ENCODE results near the gene EML1. TPM values are rescaled to one million over a fixed set of nuclear protein-coding genes. Genes with fewer than 3 reads are reported as not detected.
A peak's percentile ranks its signal among the peaks of the same experiment; 100 is the strongest.

The EML1 gene
- total RNA-seq, 2 experiments from 2014 or later, result 0.91 to 1.2 TPM

DNA sequence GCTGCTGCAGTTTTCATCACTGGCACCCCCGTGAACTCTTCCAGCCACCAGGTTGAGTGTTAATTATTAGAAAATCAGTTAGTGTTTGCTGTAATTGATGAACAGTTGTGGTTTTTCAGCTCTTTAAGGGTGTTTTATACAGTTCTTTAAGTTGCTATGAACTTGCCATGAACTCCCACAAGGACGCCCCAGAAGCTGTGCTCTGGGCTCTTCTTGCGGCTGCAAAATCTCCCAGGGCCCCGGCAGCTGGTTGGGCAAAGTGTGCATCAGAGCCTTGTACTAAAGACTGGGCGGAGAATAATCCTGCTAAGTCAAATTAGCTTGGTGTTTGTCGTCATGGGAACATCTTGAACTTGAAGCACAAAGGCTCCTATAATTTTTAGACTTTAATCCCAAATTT is 82.2 kb downstream of the EML1 start:
- Mint-ChIP-seq H3K4me3 (no peak overlapping the region), H3K27me3 (ENCODE audit: low read depth) (peaks cover 15% of the 10 kb centered on the region), H3K9me3 (no peaks in the 10 kb centered on the region), H3K27ac (no peak overlapping the region), H3K4me1 (ENCODE audit: low read depth) (no peaks in the 10 kb centered on the region), H3K36me3 (ENCODE audit: low read depth) (no peaks in the 10 kb centered on the region)
- no peak for DNase-seq
- intact Hi-C loops (cut with micrococcal nuclease), result no loop called here
- CTCF ChIA-PET, result interaction anchor here (0.6 to 2.4 kb wide), 3 partner anchors 11 to 1854 kb away, joined by 3 to 10 read pairs (median 5); no protein-coding TSS in a partner anchor

- no peak overlapping the region for H3K27ac Mint-ChIP-seq
- no peaks in the 10 kb centered on the region for H3K36me3 Mint-ChIP-seq (ENCODE audit: low read depth)
- H3K4me1 Mint-ChIP-seq (ENCODE audit: low read depth), result no peaks in the 10 kb centered on the region
- intact Hi-C loops (cut with micrococcal nuclease), result no loop called here
- DNase-seq, result no peak
- CTCF ChIA-PET, result interaction anchor here (0.6 to 2.4 kb wide), 3 partner anchors 11 to 1854 kb away, joined by 3 to 10 read pairs (median 5); no protein-coding TSS in a partner anchor
- peaks cover 19% of the 10 kb centered on the region for H3K27me3 Mint-ChIP-seq (ENCODE audit: low read depth)
- H3K9me3 Mint-ChIP-seq, result no peaks in the 10 kb centered on the region
- H3K4me3 Mint-ChIP-seq, result no peak overlapping the region
These were observed 82.6 kb downstream of the EML1 start for GRCh38 chr14:99875836-99876235.

GRCh38 chr14:99876406-99876805 is 83.2 kb downstream of the EML1 start:
- no peak for DNase-seq
- no peak overlapping the region for H3K4me3 Mint-ChIP-seq
- H3K9me3 Mint-ChIP-seq, result no peaks in the 10 kb centered on the region
- no peak overlapping the region for H3K27ac Mint-ChIP-seq
- H3K27me3 Mint-ChIP-seq (ENCODE audit: low read depth), result peaks cover 19% of the 10 kb centered on the region
- intact Hi-C loops (cut with micrococcal nuclease), result no loop called here
- CTCF ChIA-PET, result interaction anchor here (1.4 to 2.4 kb wide), 2 partner anchors 10 to 193 kb away, joined by 3 to 10 read pairs; no protein-coding TSS in a partner anchor
- no peaks in the 10 kb centered on the region for H3K36me3 Mint-ChIP-seq (ENCODE audit: low read depth)
- no peaks in the 10 kb centered on the region for H3K4me1 Mint-ChIP-seq (ENCODE audit: low read depth)

- no peak for DNase-seq
- Mint-ChIP-seq H3K36me3 (ENCODE audit: low read depth) (no peaks in the 10 kb centered on the region), H3K4me1 (ENCODE audit: low read depth) (no peaks in the 10 kb centered on the region), H3K27me3 (ENCODE audit: low read depth) (peaks cover 19% of the 10 kb centered on the region), H3K27ac (no peak overlapping the region), H3K4me3 (no peak overlapping the region), H3K9me3 (no peaks in the 10 kb centered on the region)
- intact Hi-C loops (cut with micrococcal nuclease), result no loop called here
- CTCF ChIA-PET, result interaction anchor here (0.5 to 1.4 kb wide), 2 partner anchors 10 to 68 kb away, joined by 3 to 4 read pairs; no protein-coding TSS in a partner anchor
These were observed 85.3 kb downstream of the EML1 start for GRCh38 chr14:99878563-99878962.

DNA sequence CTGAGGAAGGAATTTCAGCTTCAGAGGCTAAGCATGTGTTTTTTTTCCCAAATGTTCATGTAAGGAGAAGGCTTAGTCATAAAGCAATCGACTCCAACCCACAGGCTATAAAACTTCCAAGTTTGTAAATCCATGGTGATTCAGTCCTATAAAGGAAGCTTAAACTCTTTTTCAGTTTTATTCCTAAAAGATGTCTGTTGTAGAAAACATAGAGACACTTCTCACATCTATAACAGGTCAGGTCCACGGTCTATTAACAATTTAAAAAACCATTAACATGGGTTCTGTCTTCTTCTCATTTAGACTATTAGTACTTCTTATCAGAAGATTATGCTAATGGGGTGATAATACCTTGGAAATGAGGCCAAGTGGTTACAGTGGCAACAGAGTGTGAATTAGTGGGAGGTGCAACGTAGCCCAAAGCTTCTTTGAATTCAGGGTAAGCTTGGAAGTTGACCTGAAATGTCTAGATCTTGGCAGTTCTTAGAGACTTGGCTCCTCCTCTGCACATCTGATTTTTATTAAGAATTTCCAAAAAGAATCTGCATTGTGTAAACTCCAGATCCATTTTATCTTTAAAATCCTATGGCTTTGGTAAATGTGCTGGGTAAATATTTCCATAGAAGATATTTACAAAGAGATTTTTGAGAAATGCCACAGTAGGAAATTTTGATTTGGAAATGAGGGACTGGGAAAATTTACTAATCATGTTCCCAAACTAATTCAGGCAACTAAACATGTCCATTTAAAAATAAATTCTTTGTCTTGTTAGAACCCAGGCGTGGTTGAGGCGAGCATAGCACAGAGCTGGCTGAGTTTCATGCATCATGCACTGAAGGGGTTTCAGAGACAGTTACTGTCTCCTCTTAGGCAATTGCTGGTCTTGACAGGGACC is 86.4 kb downstream of the EML1 start:
- no peak for DNase-seq
- CTCF ChIA-PET, result interaction anchor here (0.6 to 1.4 kb wide), 5 partner anchors 9 to 199 kb away, joined by 3 to 4 read pairs (median 3); no protein-coding TSS in a partner anchor
- Mint-ChIP-seq H3K27me3 (ENCODE audit: low read depth) (peaks cover 18% of the 10 kb centered on the region), H3K27ac (no peak overlapping the region), H3K9me3 (no peaks in the 10 kb centered on the region), H3K4me1 (ENCODE audit: low read depth) (no peaks in the 10 kb centered on the region), H3K36me3 (ENCODE audit: low read depth) (no peaks in the 10 kb centered on the region), H3K4me3 (no peak overlapping the region)
- intact Hi-C loops (cut with micrococcal nuclease), result no loop called here

DNA sequence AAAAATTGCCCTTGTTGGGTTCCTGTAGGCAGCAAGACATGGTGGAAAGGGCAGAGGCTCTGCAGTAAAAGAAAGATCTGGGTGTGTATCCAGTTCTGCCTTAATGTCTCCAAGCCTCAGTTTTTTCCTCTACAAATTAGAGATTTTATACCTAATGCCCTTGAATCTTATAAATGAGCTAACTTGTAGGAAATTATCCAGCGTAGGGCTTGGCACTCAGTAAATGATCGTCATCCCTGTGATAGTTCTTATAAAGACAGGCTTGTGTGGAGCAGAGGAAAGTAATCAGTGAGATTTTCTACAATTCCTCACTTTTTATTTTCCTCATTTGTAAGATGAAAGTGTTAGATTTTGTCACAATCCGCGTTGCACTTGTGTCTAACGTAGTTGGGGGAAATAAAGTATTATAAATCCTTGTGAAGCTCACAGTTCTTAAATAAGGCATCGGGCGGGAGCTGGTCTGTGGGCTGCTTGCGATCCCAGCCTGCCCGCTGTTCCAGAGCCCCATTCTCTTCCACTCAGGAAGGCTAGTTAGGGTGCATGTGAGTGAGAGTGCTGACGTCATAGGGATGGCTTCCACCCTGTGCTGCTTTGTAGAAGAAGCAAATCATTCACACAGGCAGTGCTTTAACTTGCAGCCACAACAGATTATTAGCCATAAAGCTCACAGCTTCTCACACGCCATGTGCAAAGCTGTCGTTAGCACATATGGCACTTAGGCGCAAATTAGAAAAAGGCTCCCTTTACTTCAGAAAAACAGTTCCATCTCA is 87.6 kb downstream of the EML1 start:
- Mint-ChIP-seq H3K9me3 (no peaks in the 10 kb centered on the region), H3K36me3 (ENCODE audit: low read depth) (no peaks in the 10 kb centered on the region), H3K27ac (no peak overlapping the region), H3K4me1 (ENCODE audit: low read depth) (no peaks in the 10 kb centered on the region), H3K4me3 (no peak overlapping the region), H3K27me3 (ENCODE audit: low read depth) (peaks cover 16% of the 10 kb centered on the region)
- intact Hi-C loops (cut with micrococcal nuclease), result no loop called here
- CTCF ChIA-PET, result interaction anchor here (1.1 kb wide), 1 partner anchor 200 kb away, joined by 4 read pairs; no protein-coding TSS in a partner anchor
- no peak for DNase-seq

DNA sequence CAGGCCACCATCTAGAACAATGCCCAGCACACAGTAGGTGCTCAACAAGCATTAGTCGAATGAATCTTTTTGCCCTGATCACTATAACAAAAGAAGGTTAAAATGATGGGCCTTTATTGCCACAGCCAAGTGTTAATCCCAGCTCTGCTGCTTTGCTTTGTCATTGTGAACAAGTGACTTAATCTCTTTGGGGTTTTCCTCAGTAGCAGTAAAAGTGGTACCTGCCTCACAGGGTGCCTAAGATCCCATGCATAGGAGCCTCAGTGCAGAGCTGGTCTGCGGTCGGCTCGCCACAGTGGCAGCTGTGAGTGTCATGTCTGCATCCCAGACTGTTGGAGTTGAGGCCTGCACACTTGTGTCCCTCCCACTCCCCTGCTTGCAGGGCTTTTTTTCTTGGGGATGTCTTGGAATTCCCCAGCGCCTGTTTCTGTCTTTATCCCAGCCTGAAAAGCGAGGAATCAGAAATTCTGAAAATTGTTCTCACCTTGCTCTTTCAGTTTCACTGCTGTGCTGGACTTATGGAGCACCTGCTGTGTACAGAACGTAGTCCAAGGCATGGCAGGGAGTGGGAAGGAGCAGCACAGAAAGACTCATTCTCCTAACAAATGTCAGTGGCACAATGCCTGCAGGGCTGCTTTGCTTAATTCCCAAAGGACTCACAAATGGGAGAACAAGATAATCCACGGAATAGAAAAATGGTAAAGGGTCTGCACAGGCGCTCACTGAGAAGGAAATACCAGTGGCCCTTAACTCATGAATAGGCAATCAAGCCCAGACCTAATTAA is 90.8 kb downstream of the EML1 start:
- Mint-ChIP-seq H3K27me3 (ENCODE audit: low read depth) (peaks cover 11% of the 10 kb centered on the region), H3K36me3 (ENCODE audit: low read depth) (no peaks in the 10 kb centered on the region), H3K27ac (no peak overlapping the region), H3K4me1 (ENCODE audit: low read depth) (no peaks in the 10 kb centered on the region), H3K9me3 (no peaks in the 10 kb centered on the region), H3K4me3 (no peak overlapping the region)
- intact Hi-C loops (cut with micrococcal nuclease), result loop anchor here (2.0 kb wide), 1 partner anchor 365 kb away; no protein-coding TSS in a partner anchor
- no peak for DNase-seq
- CTCF ChIA-PET, result interaction anchor here (0.5 to 4.9 kb wide), 7 partner anchors 12 to 1897 kb away, joined by 3 to 39 read pairs (median 3); no protein-coding TSS in a partner anchor

DNA sequence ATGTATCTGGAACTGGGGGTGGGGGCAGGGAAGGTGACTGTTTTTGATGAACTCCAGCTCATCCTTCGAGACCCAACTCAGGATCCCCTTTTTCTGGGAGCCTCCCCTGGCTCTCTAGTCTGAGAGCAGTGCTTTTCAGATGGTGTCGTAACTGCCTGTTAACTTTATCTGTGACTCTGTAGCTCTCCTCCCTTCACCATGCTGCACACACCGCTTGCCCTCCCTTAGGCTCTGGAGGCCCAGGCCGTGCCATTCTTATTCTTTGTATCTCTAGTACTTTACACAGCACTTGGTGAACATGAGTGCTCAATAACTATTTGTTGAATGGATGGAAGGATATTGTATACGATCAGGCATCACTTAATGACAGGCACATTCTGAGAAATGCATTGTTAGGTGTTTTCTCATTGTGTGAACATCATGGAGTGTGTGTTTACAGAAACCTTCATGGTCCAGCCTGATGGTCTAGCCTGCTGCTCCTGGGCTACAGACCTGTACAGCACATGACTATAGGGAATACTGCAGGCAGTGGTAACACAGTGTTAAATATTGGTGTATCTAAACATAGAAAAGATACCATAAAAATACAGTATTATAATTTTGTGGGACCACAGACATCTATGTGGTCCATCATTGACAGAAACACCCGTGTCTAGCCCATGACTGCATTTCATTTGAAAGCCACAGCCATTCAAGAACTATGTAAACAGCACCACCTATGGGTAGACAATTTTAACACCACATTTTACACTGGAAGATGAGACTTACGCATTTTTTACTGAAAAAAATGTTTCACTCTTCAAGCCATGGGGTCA is 91.8 kb downstream of the EML1 start:
- Mint-ChIP-seq H3K9me3 (no peaks in the 10 kb centered on the region), H3K4me3 (no peak overlapping the region), H3K27ac (no peak overlapping the region), H3K4me1 (ENCODE audit: low read depth) (no peaks in the 10 kb centered on the region), H3K27me3 (ENCODE audit: low read depth) (peaks cover 7% of the 10 kb centered on the region), H3K36me3 (ENCODE audit: low read depth) (no peaks in the 10 kb centered on the region)
- CTCF ChIA-PET, result interaction anchor here (0.5 to 4.9 kb wide), 15 partner anchors 9 to 1896 kb away, joined by 3 to 39 read pairs (median 3); no protein-coding TSS in a partner anchor
- intact Hi-C loops (cut with micrococcal nuclease), result loop anchor here (1.0 to 5.0 kb wide), 4 partner anchors 138 to 366 kb away; no protein-coding TSS in a partner anchor
- peak; percentile 23 for DNase-seq

- DNase-seq, result no peak
- H3K27me3 Mint-ChIP-seq (ENCODE audit: low read depth), result peaks cover 2% of the 10 kb centered on the region
- no peaks in the 10 kb centered on the region for H3K4me1 Mint-ChIP-seq (ENCODE audit: low read depth)
- intact Hi-C loops (cut with micrococcal nuclease), result loop anchor here (1.0 to 5.0 kb wide), 4 partner anchors 138 to 367 kb away; no protein-coding TSS in a partner anchor
- H3K27ac Mint-ChIP-seq, result no peak overlapping the region
- CTCF ChIA-PET, result interaction anchor here (0.6 to 4.9 kb wide), 11 partner anchors 10 to 1338 kb away, joined by 3 to 39 read pairs (median 4); no protein-coding TSS in a partner anchor
- no peak overlapping the region for H3K4me3 Mint-ChIP-seq
- H3K9me3 Mint-ChIP-seq, result no peaks in the 10 kb centered on the region
- H3K36me3 Mint-ChIP-seq (ENCODE audit: low read depth), result no peaks in the 10 kb centered on the region
These were observed 92.4 kb downstream of the EML1 start for GRCh38 chr14:99885649-99885958.

GRCh38 chr14:99887407-99887806 is 94.2 kb downstream of the EML1 start:
- intact Hi-C loops (cut with micrococcal nuclease), result loop anchor here (5.0 kb wide), 1 partner anchor 140 kb away; no protein-coding TSS in a partner anchor
- CTCF ChIA-PET, result interaction anchor here (1.2 to 4.9 kb wide), 5 partner anchors 9 to 158 kb away, joined by 3 to 39 read pairs (median 13); no protein-coding TSS in a partner anchor
- no peaks in the 10 kb centered on the region for H3K27me3 Mint-ChIP-seq (ENCODE audit: low read depth)
- no peaks in the 10 kb centered on the region for H3K36me3 Mint-ChIP-seq (ENCODE audit: low read depth)
- H3K27ac Mint-ChIP-seq, result no peak overlapping the region
- H3K4me3 Mint-ChIP-seq, result no peak overlapping the region
- no peaks in the 10 kb centered on the region for H3K4me1 Mint-ChIP-seq (ENCODE audit: low read depth)
- no peak for DNase-seq
- no peaks in the 10 kb centered on the region for H3K9me3 Mint-ChIP-seq

GRCh38 chr14:99888149-99888548 is 94.9 kb downstream of the EML1 start:
- H3K4me3 Mint-ChIP-seq, result no peak overlapping the region
- DNase-seq, result no peak
- CTCF ChIA-PET, result interaction anchor here (1.2 to 4.9 kb wide), 4 partner anchors 9 to 159 kb away, joined by 3 to 39 read pairs (median 10); no protein-coding TSS in a partner anchor
- intact Hi-C loops (cut with micrococcal nuclease), result loop anchor here (5.0 kb wide), 1 partner anchor 141 kb away; no protein-coding TSS in a partner anchor
- no peak overlapping the region for H3K27ac Mint-ChIP-seq
- H3K4me1 Mint-ChIP-seq (ENCODE audit: low read depth), result no peaks in the 10 kb centered on the region
- H3K27me3 Mint-ChIP-seq (ENCODE audit: low read depth), result no peaks in the 10 kb centered on the region
- no peaks in the 10 kb centered on the region for H3K9me3 Mint-ChIP-seq
- H3K36me3 Mint-ChIP-seq (ENCODE audit: low read depth), result no peaks in the 10 kb centered on the region

Data from activated naive CD4-positive, alpha-beta T cell treated with anti-CD3 and anti-CD28 coated beads for 36 hours (primary cell).